ENCODE results near the gene TMPRSS11E. TPM values are rescaled to one million over a fixed set of nuclear protein-coding genes. Genes with fewer than 3 reads are reported as not detected.

The TMPRSS11E gene
- total and polyA plus RNA-seq, 2 donors (not counting 1 experiment from before 2014, with no cell fraction given), result not detected

- Histone ChIP-seq H2AFZ (ENCODE audit: low read length) (no peak overlapping the region), H3K9me3 (ENCODE audit: control insufficient read depth, insufficient read depth, low read depth, low read length) (no peaks in the 10 kb centered on the region), H3K4me1 (ENCODE audit: control insufficient read depth, extremely low read depth, insufficient read depth, low read length) (no peaks in the 10 kb centered on the region), H3K27me3 (ENCODE audit: control insufficient read depth, insufficient read depth, low read length) (no peaks in the 10 kb centered on the region), H3K36me3 (ENCODE audit: control insufficient read depth, insufficient read depth, low read length) (no peaks in the 10 kb centered on the region), H3K79me2 (ENCODE audit: control insufficient read depth, insufficient read depth, low read length) (no peaks in the 10 kb centered on the region), H3K4me3 (replicated peaks in 1 of 4; ENCODE audit: control extremely low read depth in 1 of 4, insufficient read depth in 1 of 4, low read depth in 3 of 4, low read length in 4 of 4) (no peak overlapping the region), H3K9ac (ENCODE audit: insufficient read depth, low read length) (no peak overlapping the region), H3K4me2 (ENCODE audit: extremely low read depth, insufficient read depth, low read length) (no peak overlapping the region), H3K27ac (ENCODE audit: insufficient read depth, low read length) (no peak overlapping the region), H4K20me1 (ENCODE audit: control insufficient read depth, extremely low read depth, insufficient read depth, low read length) (no peaks in the 10 kb centered on the region)
- peak in 1 of 2 donors; percentile 1 for DNase-seq (ENCODE audit: low read depth in 2 of 2)
- TF ChIP-seq EZH2 (IDR thresholded peaks at IDR 0.05; ENCODE audit: low read length, missing control alignments) (no peak), CTCF (conservative IDR thresholded peaks at IDR 0.05 in 1 of 2, IDR thresholded peaks at IDR 0.05 in 1 of 2; ENCODE audit: low read depth in 1 of 2, low read length in 2 of 2) (no peak)
Observed at GRCh38 chr4:68416591-68416990, 30.7 kb upstream of the TMPRSS11E start.

- Histone ChIP-seq H3K36me3 (ENCODE audit: control insufficient read depth, insufficient read depth, low read length) (no peaks in the 10 kb centered on the region), H4K20me1 (ENCODE audit: control insufficient read depth, extremely low read depth, insufficient read depth, low read length) (no peaks in the 10 kb centered on the region), H3K79me2 (ENCODE audit: control insufficient read depth, insufficient read depth, low read length) (no peaks in the 10 kb centered on the region), H2AFZ (ENCODE audit: low read length) (no peak overlapping the region), H3K27me3 (ENCODE audit: control insufficient read depth, insufficient read depth, low read length) (no peaks in the 10 kb centered on the region), H3K9ac (ENCODE audit: insufficient read depth, low read length) (no peak overlapping the region), H3K9me3 (ENCODE audit: control insufficient read depth, insufficient read depth, low read depth, low read length) (no peaks in the 10 kb centered on the region), H3K4me2 (ENCODE audit: extremely low read depth, insufficient read depth, low read length) (no peak overlapping the region), H3K27ac (ENCODE audit: insufficient read depth, low read length) (no peak overlapping the region), H3K4me3 (replicated peaks in 1 of 4; ENCODE audit: control extremely low read depth in 1 of 4, insufficient read depth in 1 of 4, low read depth in 3 of 4, low read length in 4 of 4) (no peak overlapping the region), H3K4me1 (ENCODE audit: control insufficient read depth, extremely low read depth, insufficient read depth, low read length) (no peaks in the 10 kb centered on the region)
- no peak for DNase-seq (ENCODE audit: low read depth in 2 of 2)
- TF ChIP-seq CTCF (conservative IDR thresholded peaks at IDR 0.05 in 1 of 2, IDR thresholded peaks at IDR 0.05 in 1 of 2; ENCODE audit: low read depth in 1 of 2, low read length in 2 of 2) (no peak), EZH2 (IDR thresholded peaks at IDR 0.05; ENCODE audit: low read length, missing control alignments) (no peak)
Observed at GRCh38 chr4:68426516-68426915, 20.7 kb upstream of the TMPRSS11E start.

- Histone ChIP-seq H3K79me2 (ENCODE audit: control insufficient read depth, insufficient read depth, low read length) (no peaks in the 10 kb centered on the region), H3K4me3 (replicated peaks in 1 of 4; ENCODE audit: control extremely low read depth in 1 of 4, insufficient read depth in 1 of 4, low read depth in 3 of 4, low read length in 4 of 4) (no peak overlapping the region), H4K20me1 (ENCODE audit: control insufficient read depth, extremely low read depth, insufficient read depth, low read length) (no peaks in the 10 kb centered on the region), H3K4me2 (ENCODE audit: extremely low read depth, insufficient read depth, low read length) (no peak overlapping the region), H3K36me3 (ENCODE audit: control insufficient read depth, insufficient read depth, low read length) (no peaks in the 10 kb centered on the region), H3K4me1 (ENCODE audit: control insufficient read depth, extremely low read depth, insufficient read depth, low read length) (no peaks in the 10 kb centered on the region), H3K27me3 (ENCODE audit: control insufficient read depth, insufficient read depth, low read length) (no peaks in the 10 kb centered on the region), H3K27ac (ENCODE audit: insufficient read depth, low read length) (no peak overlapping the region), H3K9ac (ENCODE audit: insufficient read depth, low read length) (no peak overlapping the region), H3K9me3 (ENCODE audit: control insufficient read depth, insufficient read depth, low read depth, low read length) (no peaks in the 10 kb centered on the region), H2AFZ (ENCODE audit: low read length) (no peak overlapping the region)
- no peak for TF ChIP-seq CTCF (conservative IDR thresholded peaks at IDR 0.05 in 1 of 2, IDR thresholded peaks at IDR 0.05 in 1 of 2; ENCODE audit: low read depth in 1 of 2, low read length in 2 of 2)
- TF ChIP-seq EZH2 (IDR thresholded peaks at IDR 0.05; ENCODE audit: low read length, missing control alignments), result no peak
- DNase-seq (ENCODE audit: low read depth in 2 of 2), result no peak
Observed at GRCh38 chr4:68430337-68430736, 16.9 kb upstream of the TMPRSS11E start.
